ENCODE data around the gene UHRF1.
A peak's percentile ranks its signal among the peaks of the same experiment; 100 is the strongest.
"Not testable (repeated sequence)": the region's sequence is repeated elsewhere in the genome, so short reads cannot be mapped to it uniquely, and the experiment has no call there.

UHRF1 gene

GRCh38 chr19:4974880-4975469, 65.7 kb downstream of the UHRF1 start:
- peak; percentile 68 for DNase-seq

- DNase-seq: not testable (repeated sequence)
Observed at GRCh38 chr19:4975601-4976000, 66.3 kb downstream of the UHRF1 start.

GRCh38 chr19:4976401-4977298, 67.3 kb downstream of the UHRF1 start:
- peak; percentile 95 for DNase-seq

GRCh38 chr19:4977299-4978174, 68.2 kb downstream of the UHRF1 start:
- DNase-seq: no peak

GRCh38 chr19:4979211-4979807, 70.0 kb downstream of the UHRF1 start:
- DNase-seq: no peak

GRCh38 chr19:4980067-4980466, 70.8 kb downstream of the UHRF1 start:
- peak; percentile 79 for DNase-seq

- DNase-seq: peak; percentile 42
Observed at GRCh38 chr19:4980838-4981680, 71.8 kb downstream of the UHRF1 start.

- no peak for DNase-seq
Observed at GRCh38 chr19:4981681-4981958, 72.3 kb downstream of the UHRF1 start.

GRCh38 chr19:4983346-4984105, 74.2 kb downstream of the UHRF1 start:
- DNase-seq: no peak

GRCh38 chr19:4984106-4984380, 74.7 kb downstream of the UHRF1 start:
- no peak for DNase-seq

- DNase-seq: no peak
Observed at GRCh38 chr19:4984438-4984990, 75.2 kb downstream of the UHRF1 start.

GRCh38 chr19:4985551-4985991, 76.3 kb downstream of the UHRF1 start:
- DNase-seq: no peak

GRCh38 chr19:4986056-4986455, 76.8 kb downstream of the UHRF1 start:
- no peak for DNase-seq

- no peak for DNase-seq
Observed at GRCh38 chr19:4986471-4986891, 77.2 kb downstream of the UHRF1 start.

GRCh38 chr19:4987256-4987655, 78.0 kb downstream of the UHRF1 start:
- peak; percentile 57 for DNase-seq

- no peak for DNase-seq
Observed at GRCh38 chr19:4987692-4988370, 78.5 kb downstream of the UHRF1 start.

GRCh38 chr19:4988770-4989251, 79.5 kb downstream of the UHRF1 start:
- no peak for DNase-seq

- DNase-seq: no peak
Observed at GRCh38 chr19:4990306-4990705, 81.0 kb downstream of the UHRF1 start.

- no peak for DNase-seq
Observed at GRCh38 chr19:4991538-4991937, 82.2 kb downstream of the UHRF1 start.

- DNase-seq: no peak
Observed at GRCh38 chr19:4991996-4992698, 82.8 kb downstream of the UHRF1 start.

Data from hematopoietic multipotent progenitor cell treated with erythropoietin and hydrocortisone succinate and interleukin-3 and kit ligand, for 4 days (in vitro differentiated cells).